Natural killer cell (primary cell): ENCODE data around the gene BCL2. TPM values are rescaled to one million over a fixed set of nuclear protein-coding genes. Genes with fewer than 3 reads are reported as not detected.

Experiments
- ATAC-seq, 3 donors: fragments of 150-1000 bp in 2 of 3; fragments of 200-7000 bp in 1 of 3; cut with Tn5 transposase; 1 replicate in 1 of 3; 2 replicates in 2 of 3; pipeline ENCODE4 v1.10.0; 2021; ENCODE audit warnings: mild to moderate bottlenecking in 2 of 3, moderate library complexity in 2 of 3
- DNase-seq, 2 donors: peaks; one replicate each; pipeline versions ENCODE4 v3.0.0 to v3.0.0-alpha.2; 2013 to 2021; ENCODE audit warnings: mixed read lengths in 1 of 2
- H3K27ac ChIP-seq: one replicate; pipeline ENCODE4 v1.5.1; 2013; ENCODE audit warnings: mild to moderate bottlenecking, low read length
- H3K27me3 ChIP-seq: one replicate; pipeline ENCODE4 v1.6.1; 2013; ENCODE audit warnings: low read length; ENCODE audit not compliant: control insufficient read depth, insufficient read depth
- H3K36me3 ChIP-seq: one replicate; pipeline ENCODE4 v1.6.1; 2013; ENCODE audit warnings: low read length; ENCODE audit not compliant: control insufficient read depth, insufficient read depth
- H3K4me1 ChIP-seq: one replicate; pipeline ENCODE4 v1.6.1; 2013; ENCODE audit warnings: low read length; ENCODE audit not compliant: control insufficient read depth, insufficient read depth
- H3K4me3 ChIP-seq: one replicate; pipeline ENCODE4 v1.5.1; 2013; ENCODE audit warnings: low read length
- H3K9me3 ChIP-seq: one replicate; pipeline ENCODE4 v1.6.1; 2013; ENCODE audit warnings: low read length; ENCODE audit not compliant: control insufficient read depth, insufficient read depth
- H3K27ac Mint-ChIP-seq, 2 donors: one replicate each; pipeline ENCODE4 v1.8.0; 2022; ENCODE audit warnings: mild to moderate bottlenecking in 2 of 2, mixed read lengths in 2 of 2, moderate library complexity in 1 of 2
- H3K27me3 Mint-ChIP-seq, 2 donors: one replicate each; pipeline ENCODE4 v1.8.0; 2022; ENCODE audit warnings: low read depth in 2 of 2, mixed read lengths in 2 of 2
- H3K36me3 Mint-ChIP-seq: one replicate; pipeline ENCODE4 v1.8.0; 2022; ENCODE audit warnings: mixed read lengths
- H3K4me1 Mint-ChIP-seq, 2 donors: one replicate each; pipeline ENCODE4 v1.8.0; 2022; ENCODE audit warnings: mixed read lengths in 2 of 2
- H3K4me3 Mint-ChIP-seq: one replicate; pipeline ENCODE4 v1.8.0; 2022; ENCODE audit warnings: mild to moderate bottlenecking, moderate library complexity, mixed read lengths
- H3K9me3 Mint-ChIP-seq, 2 donors: one replicate each; pipeline ENCODE4 v1.8.0; 2022; ENCODE audit warnings: mixed read lengths in 2 of 2
- WGBS: methylation state at CpG from one replicate; pipeline ENCODE4 v1.1.7; 2013; ENCODE audit warnings: missing lambda C conversion rate; ENCODE audit not compliant: insufficient coverage; 5-methylcytosine and 5-hydroxymethylcytosine counted together
- intact Hi-C: fragments of 100-400 bp; cut with micrococcal nuclease; formaldehyde crosslinking; loops from one replicate; pipeline ENCODE4 v1.14.2; 2022
- total RNA-seq, 4 donors: library from RNA; stranded (reverse); fragments of 120-200 nt in 1 of 4; gene quantifications; one replicate each; pipeline versions ENCODE4 v1.2.3 to v1.2.4, GENCODE V29; 2013 to 2022
- TF ChIP-seq, protein P1 (sequence below): fragments of 200-600 bp; IDR thresholded peaks from one replicate; pipeline ENCODE4 v1.8.0; 2022; ENCODE audit warnings: antibody characterized with exemption

Gene BCL2
- total RNA-seq, 3 donors from 2014 or later (not counting 1 experiment from before 2014, with no cell fraction given), result 28.2 to 64.2 (median 33.4) TPM

DNA sequence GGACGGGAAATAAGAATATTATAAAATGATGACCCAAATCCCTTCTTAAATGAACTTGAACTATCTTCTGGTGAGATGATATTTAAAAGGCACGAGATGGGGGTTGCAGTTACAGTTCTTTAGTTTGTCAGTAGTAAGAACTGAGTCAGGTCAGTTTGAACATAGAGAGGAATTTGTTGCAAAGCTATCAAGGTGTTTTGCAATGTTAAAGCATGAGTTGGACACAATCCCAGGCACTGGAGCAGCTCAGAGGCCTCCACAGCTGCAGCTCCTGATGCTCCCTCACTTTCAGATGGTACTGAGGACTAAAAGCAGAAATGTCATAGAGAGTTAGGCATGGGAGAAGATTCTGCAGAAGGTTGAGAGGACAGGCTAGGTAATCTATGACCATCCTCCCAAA, 236.0 kb downstream of the BCL2 start:
- H3K4me1 Mint-ChIP-seq, result peaks cover 0 to 5% of the 10 kb centered on the region in 2 donors
- Histone ChIP-seq H3K4me1 (no peaks in the 10 kb centered on the region), H3K4me3 (no peak overlapping the region), H3K27ac (no peak overlapping the region), H3K9me3 (no peaks in the 10 kb centered on the region), H3K36me3 (no peaks in the 10 kb centered on the region), H3K27me3 (no peaks in the 10 kb centered on the region)
- DNase-seq (no peak), ATAC-seq (no peak)
- H3K27me3 Mint-ChIP-seq, result peaks cover 0 to 9% of the 10 kb centered on the region in 2 donors
- 73% methylated on average over 1 of the region's 2 CpGs for WGBS
- H3K9me3 Mint-ChIP-seq, result peaks cover 4 to 5% of the 10 kb centered on the region in 2 donors
- no peak overlapping the region for H3K4me3 Mint-ChIP-seq
- TF ChIP-seq, protein P1, sequence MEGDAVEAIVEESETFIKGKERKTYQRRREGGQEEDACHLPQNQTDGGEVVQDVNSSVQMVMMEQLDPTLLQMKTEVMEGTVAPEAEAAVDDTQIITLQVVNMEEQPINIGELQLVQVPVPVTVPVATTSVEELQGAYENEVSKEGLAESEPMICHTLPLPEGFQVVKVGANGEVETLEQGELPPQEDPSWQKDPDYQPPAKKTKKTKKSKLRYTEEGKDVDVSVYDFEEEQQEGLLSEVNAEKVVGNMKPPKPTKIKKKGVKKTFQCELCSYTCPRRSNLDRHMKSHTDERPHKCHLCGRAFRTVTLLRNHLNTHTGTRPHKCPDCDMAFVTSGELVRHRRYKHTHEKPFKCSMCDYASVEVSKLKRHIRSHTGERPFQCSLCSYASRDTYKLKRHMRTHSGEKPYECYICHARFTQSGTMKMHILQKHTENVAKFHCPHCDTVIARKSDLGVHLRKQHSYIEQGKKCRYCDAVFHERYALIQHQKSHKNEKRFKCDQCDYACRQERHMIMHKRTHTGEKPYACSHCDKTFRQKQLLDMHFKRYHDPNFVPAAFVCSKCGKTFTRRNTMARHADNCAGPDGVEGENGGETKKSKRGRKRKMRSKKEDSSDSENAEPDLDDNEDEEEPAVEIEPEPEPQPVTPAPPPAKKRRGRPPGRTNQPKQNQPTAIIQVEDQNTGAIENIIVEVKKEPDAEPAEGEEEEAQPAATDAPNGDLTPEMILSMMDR, result no peak
- intact Hi-C loops, result no loop called here
- H3K27ac Mint-ChIP-seq, result no peak overlapping the region
- H3K36me3 Mint-ChIP-seq, result peaks cover 8% of the 10 kb centered on the region

DNA sequence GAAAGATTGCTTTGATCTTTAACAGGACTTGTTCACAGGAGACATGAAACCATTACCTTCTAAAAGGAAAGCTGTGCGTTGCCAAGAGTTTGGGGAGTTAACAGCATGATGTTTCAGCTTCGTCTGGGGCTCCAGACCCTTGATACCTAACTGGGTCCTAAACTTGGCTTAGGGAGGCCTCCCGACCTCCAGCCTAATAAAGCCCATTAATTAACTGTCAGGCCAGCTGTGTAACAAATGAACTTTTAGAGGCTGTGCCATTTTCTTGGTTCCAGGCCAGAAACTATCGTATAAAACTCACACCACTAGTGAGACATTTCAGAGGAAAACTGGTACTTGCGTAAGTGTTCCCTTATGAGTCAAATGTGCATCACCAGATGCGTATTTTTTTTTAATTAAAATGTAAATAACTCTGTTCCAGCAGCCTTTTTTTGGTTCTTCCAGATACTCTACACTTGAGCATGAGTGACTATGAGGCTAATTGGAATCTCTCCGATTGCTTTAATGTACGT, 236.5 kb downstream of the BCL2 start:
- H3K9me3 Mint-ChIP-seq, result peaks cover 4 to 5% of the 10 kb centered on the region in 2 donors

GRCh38 chr18:63082366-63083019, 237.1 kb downstream of the BCL2 start:
- Histone ChIP-seq H3K27me3 (no peaks in the 10 kb centered on the region), H3K4me3 (no peak overlapping the region), H3K27ac (no peak overlapping the region), H3K4me1 (no peaks in the 10 kb centered on the region), H3K9me3 (no peaks in the 10 kb centered on the region), H3K36me3 (no peaks in the 10 kb centered on the region)
- Mint-ChIP-seq H3K4me1 (peaks cover 0 to 5% of the 10 kb centered on the region in 2 donors), H3K27ac (no peak overlapping the region), H3K36me3 (peaks cover 8% of the 10 kb centered on the region), H3K9me3 (peaks cover 4 to 5% of the 10 kb centered on the region in 2 donors), H3K4me3 (no peak overlapping the region), H3K27me3 (peaks cover 7 to 9% of the 10 kb centered on the region in 2 donors)
- intact Hi-C loops, result no loop called here
- DNase-seq (no peak), ATAC-seq (no peak)
- TF ChIP-seq, protein P1, result no peak
- WGBS, result 91% methylated on average over 5 of the region's 7 CpGs

More for the DNA sequence above, 236.5 kb downstream of the BCL2 start:
- Histone ChIP-seq H3K27me3 (no peaks in the 10 kb centered on the region), H3K4me3 (no peak overlapping the region), H3K4me1 (no peaks in the 10 kb centered on the region), H3K9me3 (no peaks in the 10 kb centered on the region), H3K27ac (no peak overlapping the region), H3K36me3 (no peaks in the 10 kb centered on the region)
- TF ChIP-seq, protein P1, result no peak
- ATAC-seq (no peak), DNase-seq (no peak)
- H3K4me3 Mint-ChIP-seq, result no peak overlapping the region
- peaks cover 0 to 5% of the 10 kb centered on the region in 2 donors for H3K4me1 Mint-ChIP-seq
- WGBS, result 87% methylated on average over 7 of the region's 8 CpGs
- intact Hi-C loops, result no loop called here
- H3K27me3 Mint-ChIP-seq, result peaks cover 4 to 8% of the 10 kb centered on the region in 2 donors
- peaks cover 8% of the 10 kb centered on the region for H3K36me3 Mint-ChIP-seq
- no peak overlapping the region for H3K27ac Mint-ChIP-seq
